Lung (tissue), 16 donors: ENCODE measurements around the gene GTF3C6. TPM values are rescaled to one million over a fixed set of nuclear protein-coding genes. Genes with fewer than 3 reads are reported as not detected.

ENCODE experiments used
- ATAC-seq: fragments of 200-7000 bp; cut with Tn5 transposase; one replicate; pipeline ENCODE4 v1.9.1; 2020; ENCODE audit warnings: moderate number of reproducible peaks; ENCODE audit not compliant: insufficient read depth, low FRiP score
- DNase-seq, 3 donors: peaks; one replicate each; pipeline ENCODE4 v3.0.0-alpha.2; 2013 to 2017
- H3K27ac ChIP-seq, 2 donors: one replicate each; pipeline ENCODE4 v1.5.1; 2013; ENCODE audit warnings: mild to moderate bottlenecking in 2 of 2, moderate library complexity in 2 of 2, control low read depth in 1 of 2, inconsistent platforms in 1 of 2, low read depth in 1 of 2, low read length in 1 of 2
- H3K27me3 ChIP-seq, 3 donors: one replicate each; pipeline ENCODE4 v1.5.1; 2013; ENCODE audit warnings: low read length in 2 of 3; ENCODE audit not compliant: control insufficient read depth in 3 of 3, insufficient read depth in 3 of 3
- H3K36me3 ChIP-seq, 4 donors: one replicate each; pipeline ENCODE4 v1.5.1; 2013; ENCODE audit warnings: low read length in 4 of 4, mild to moderate bottlenecking in 1 of 4, moderate library complexity in 1 of 4; ENCODE audit not compliant: control insufficient read depth in 4 of 4, insufficient read depth in 4 of 4
- H3K4me1 ChIP-seq, 5 donors: one replicate each; pipeline ENCODE4 v1.5.1; 2013; ENCODE audit warnings: low read length in 5 of 5, mild to moderate bottlenecking in 2 of 5, moderate library complexity in 1 of 5; ENCODE audit not compliant: control insufficient read depth in 5 of 5, insufficient read depth in 5 of 5
- H3K4me3 ChIP-seq: one replicate; pipeline ENCODE4 v1.5.1; 2013; ENCODE audit warnings: mild to moderate bottlenecking, control low read depth, moderate library complexity
- H3K9ac ChIP-seq, 2 donors: one replicate each; pipeline ENCODE4 v1.5.1; 2013; ENCODE audit warnings: low read length in 2 of 2, control low read depth in 1 of 2; ENCODE audit not compliant: insufficient read depth in 1 of 2
- H3K9me3 ChIP-seq, 4 donors: one replicate each; pipeline ENCODE4 v1.5.1; 2013; ENCODE audit warnings: low read length in 3 of 4, mild to moderate bottlenecking in 1 of 4, moderate library complexity in 1 of 4; ENCODE audit not compliant: control insufficient read depth in 4 of 4, insufficient read depth in 3 of 4
- WGBS, 2 donors: extraction: QIAGEN DNeasy Blood & Tissue Kit; methylation state at CpG; one replicate each; pipeline ENCODE4 v1.1.7; 2013; 5-methylcytosine and 5-hydroxymethylcytosine counted together
- long read RNA-seq, 5 donors: transcript quantifications; one replicate each; lab custom pipeline, GENCODE V29; 2026
- polyA plus RNA-seq, 2 donors: library from polyadenylated mRNA; stranded (reverse); fragments of 200-250 nt; gene quantifications; one replicate each; pipeline ENCODE4 v1.2.1, GENCODE V29; 2013
- total RNA-seq, 2 donors: library from RNA; depleted of rRNA in 1 of 2; stranded (reverse); fragments of >200 nt in 1 of 2; gene quantifications; one replicate each; pipeline ENCODE4 v1.2.1, GENCODE V29; 2014 to 2021
- TF ChIP-seq, protein P1 (sequence below): IDR thresholded peaks from 2 replicates; pipeline ENCODE4 v1.5.1; 2012; ENCODE audit warnings: mild to moderate bottlenecking; ENCODE audit errors: control extremely low read depth, extremely low read depth
- donor health status: control.
- donor health status: control.
- donor health status: Bipolar disorder and iron deficiency.
- donor health status: healthy.
- donor health status: DM: yes; HTN: yes; CAD: no.

The GTF3C6 gene, protein sequence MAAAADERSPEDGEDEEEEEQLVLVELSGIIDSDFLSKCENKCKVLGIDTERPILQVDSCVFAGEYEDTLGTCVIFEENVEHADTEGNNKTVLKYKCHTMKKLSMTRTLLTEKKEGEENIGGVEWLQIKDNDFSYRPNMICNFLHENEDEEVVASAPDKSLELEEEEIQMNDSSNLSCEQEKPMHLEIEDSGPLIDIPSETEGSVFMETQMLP
- total RNA-seq (10 to 100 TPM; 28.0 to 58.3 TPM), polyA plus RNA-seq (10 to 100 TPM; 60.7 to 81.1 TPM)
- long read RNA-seq, donor 1, transcript GTF3C6-201 (6 exons, 952 nt): major isoform, 44 of 94 reads
- long read RNA-seq, donor 1, partial matches to known transcripts: 50 of 94 reads
- long read RNA-seq, donor 1, other reads (novel, unspliced or antisense): 0 of 94 reads
- long read RNA-seq, donor 2, transcript GTF3C6-201 (6 exons, 952 nt): major isoform, 25 of 43 reads
- long read RNA-seq, donor 2, partial matches to known transcripts: 18 of 43 reads
- long read RNA-seq, donor 2, other reads (novel, unspliced or antisense): 0 of 43 reads
- long read RNA-seq, donor 3, transcript GTF3C6-201 (6 exons, 952 nt): major isoform, 17 of 55 reads
- long read RNA-seq, donor 3, partial matches to known transcripts: 37 of 55 reads
- long read RNA-seq, donor 3, other reads (novel, unspliced or antisense): 0 of 55 reads
- long read RNA-seq, donor 4, transcript GTF3C6-201 (6 exons, 952 nt): major isoform, 37 of 77 reads
- long read RNA-seq, donor 4, partial matches to known transcripts: 40 of 77 reads
- long read RNA-seq, donor 4, other reads (novel, unspliced or antisense): 0 of 77 reads
- long read RNA-seq, donor 5, transcript GTF3C6-201 (6 exons, 952 nt): major isoform, 54 of 126 reads
- long read RNA-seq, donor 5, partial matches to known transcripts: 72 of 126 reads
- long read RNA-seq, donor 5, other reads (novel, unspliced or antisense): 0 of 126 reads

GRCh38 chr6:110958329-110959192 lies at the start of gene GTF3C6:
TSS of gene GTF3C6 (plus strand) at chr6:110958706. CDS start at chr6:110958770, 64 bp downstream.
- DNase-seq: peak; percentile 93 to 95 (median 94)

DNA sequence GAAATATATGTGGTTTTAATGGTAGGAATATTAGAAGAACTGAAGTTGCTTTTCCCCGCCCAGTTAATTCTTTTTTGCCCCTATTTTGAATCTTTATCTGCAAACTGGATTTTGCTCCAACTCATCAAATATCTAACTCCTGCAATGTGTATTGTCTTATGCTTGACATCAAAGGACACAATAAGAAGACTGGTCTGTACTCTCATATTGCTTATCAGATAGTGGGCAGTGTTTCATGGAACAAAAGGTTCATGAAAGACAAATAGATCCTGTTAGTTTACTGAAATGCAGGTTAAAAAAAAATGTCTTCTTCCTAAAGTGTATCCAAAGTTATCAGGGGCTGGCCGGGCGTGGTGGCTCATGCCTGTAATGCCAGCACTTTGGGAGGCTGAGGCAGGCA lies 27.7 kb upstream of the GTF3C6 start:
- Histone ChIP-seq H3K9ac (no peak overlapping the region), H3K4me1 (no peaks in the 10 kb centered on the region), H3K4me3 (no peak overlapping the region), H3K9me3 (no peaks in the 10 kb centered on the region), H3K27ac (no peak overlapping the region), H3K36me3 (no peaks in the 10 kb centered on the region), H3K27me3 (no peaks in the 10 kb centered on the region)
- no peak for DNase-seq
- 91 to 93% methylated on average over 3 of the region's 3 CpGs for WGBS, 2 donors
- TF ChIP-seq, protein P1, sequence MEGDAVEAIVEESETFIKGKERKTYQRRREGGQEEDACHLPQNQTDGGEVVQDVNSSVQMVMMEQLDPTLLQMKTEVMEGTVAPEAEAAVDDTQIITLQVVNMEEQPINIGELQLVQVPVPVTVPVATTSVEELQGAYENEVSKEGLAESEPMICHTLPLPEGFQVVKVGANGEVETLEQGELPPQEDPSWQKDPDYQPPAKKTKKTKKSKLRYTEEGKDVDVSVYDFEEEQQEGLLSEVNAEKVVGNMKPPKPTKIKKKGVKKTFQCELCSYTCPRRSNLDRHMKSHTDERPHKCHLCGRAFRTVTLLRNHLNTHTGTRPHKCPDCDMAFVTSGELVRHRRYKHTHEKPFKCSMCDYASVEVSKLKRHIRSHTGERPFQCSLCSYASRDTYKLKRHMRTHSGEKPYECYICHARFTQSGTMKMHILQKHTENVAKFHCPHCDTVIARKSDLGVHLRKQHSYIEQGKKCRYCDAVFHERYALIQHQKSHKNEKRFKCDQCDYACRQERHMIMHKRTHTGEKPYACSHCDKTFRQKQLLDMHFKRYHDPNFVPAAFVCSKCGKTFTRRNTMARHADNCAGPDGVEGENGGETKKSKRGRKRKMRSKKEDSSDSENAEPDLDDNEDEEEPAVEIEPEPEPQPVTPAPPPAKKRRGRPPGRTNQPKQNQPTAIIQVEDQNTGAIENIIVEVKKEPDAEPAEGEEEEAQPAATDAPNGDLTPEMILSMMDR: no peak
- ATAC-seq: no peak

More at GRCh38 chr6:110958329-110959192, at the start of gene GTF3C6:
- Histone ChIP-seq H3K9me3 (no peaks in the 10 kb centered on the region), H3K9ac (peak within 1 kb of the TSS; percentile 84 to 99), H3K4me3 (peak within 1 kb of the TSS; percentile 86), H3K36me3 (peaks cover 7 to 17% (median 11%) of the 10 kb centered on the region in 4 donors), H3K4me1 (peaks cover 0 to 4% (median 0%) of the 10 kb centered on the region in 5 donors), H3K27me3 (no peaks in the 10 kb centered on the region), H3K27ac (peak within 1 kb of the TSS; percentile 92 to 96)
- peak; percentile 96 for ATAC-seq
- TF ChIP-seq, protein P1: no peak
- 1% methylated on average over 66 to 70 of the region's 70 CpGs for WGBS, 2 donors

GRCh38 chr6:110933912-110934311 lies 24.6 kb upstream of the GTF3C6 start:
- ATAC-seq (no peak), DNase-seq (no peak)
- no peak overlapping the region for H3K9ac ChIP-seq
- H3K36me3 ChIP-seq: no peaks in the 10 kb centered on the region
- no peak overlapping the region for H3K27ac ChIP-seq
- no peaks in the 10 kb centered on the region for H3K9me3 ChIP-seq
- no peak overlapping the region for H3K4me3 ChIP-seq
- 56 to 66% methylated on average over 2 of the region's 2 CpGs for WGBS, 2 donors
- no peaks in the 10 kb centered on the region for H3K27me3 ChIP-seq
- TF ChIP-seq, protein P1: no peak
- H3K4me1 ChIP-seq: no peaks in the 10 kb centered on the region
